NCI-H345 treated with DMSO at 0.1 percent for 48 hours (cell line): Measurements from ENCODE around the gene PSMA5.
"Not testable (repeated sequence)": the region's sequence is repeated elsewhere in the genome, so short reads cannot be mapped to it uniquely, and the experiment has no call there.

Experiments
- DNase-seq: peaks from one replicate; lab custom pipeline; 2025; ENCODE audit not compliant: unreplicated experiment; lab: John Stamatoyannopoulos, UW

Gene PSMA5

DNA sequence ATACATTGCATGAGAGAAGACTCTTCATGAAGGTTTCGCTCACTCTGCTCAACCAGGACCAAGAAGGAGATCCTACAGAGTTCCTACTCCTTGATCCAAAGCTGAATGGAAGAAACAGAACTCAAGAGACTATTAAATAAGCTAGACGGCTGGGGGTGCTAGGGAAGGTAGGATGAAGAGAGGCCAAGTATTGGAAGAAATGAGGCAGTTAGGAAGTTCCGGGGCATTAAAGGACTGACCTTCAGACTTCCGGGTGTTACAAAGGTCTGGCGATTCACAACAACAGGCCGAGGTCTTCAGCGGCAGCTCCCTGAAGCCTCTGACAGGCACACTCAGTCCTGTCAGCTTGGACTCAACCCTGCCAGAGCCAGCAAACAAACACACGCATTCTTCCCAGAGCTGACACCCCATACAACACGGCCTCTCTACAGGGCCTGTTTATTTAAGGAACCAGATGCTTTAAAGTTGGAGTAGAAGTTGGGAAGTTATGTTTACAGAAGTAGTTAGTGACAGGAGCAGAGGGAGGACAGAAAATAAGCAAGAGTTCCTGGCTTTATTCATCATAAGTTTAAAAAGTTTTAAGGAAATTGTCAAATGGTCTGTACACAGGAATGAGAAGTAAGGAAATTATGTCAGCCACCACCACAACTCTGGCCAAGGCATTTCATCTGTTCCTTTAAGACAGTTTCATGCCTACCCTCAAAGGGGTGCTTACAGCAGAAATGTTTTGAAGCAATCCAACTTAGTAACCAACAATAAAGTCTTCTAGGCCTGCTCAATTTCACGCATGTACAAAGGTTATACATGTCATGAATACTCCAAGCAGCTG, 33.2 kb downstream of the PSMA5 start:
- no peak for DNase-seq

DNA sequence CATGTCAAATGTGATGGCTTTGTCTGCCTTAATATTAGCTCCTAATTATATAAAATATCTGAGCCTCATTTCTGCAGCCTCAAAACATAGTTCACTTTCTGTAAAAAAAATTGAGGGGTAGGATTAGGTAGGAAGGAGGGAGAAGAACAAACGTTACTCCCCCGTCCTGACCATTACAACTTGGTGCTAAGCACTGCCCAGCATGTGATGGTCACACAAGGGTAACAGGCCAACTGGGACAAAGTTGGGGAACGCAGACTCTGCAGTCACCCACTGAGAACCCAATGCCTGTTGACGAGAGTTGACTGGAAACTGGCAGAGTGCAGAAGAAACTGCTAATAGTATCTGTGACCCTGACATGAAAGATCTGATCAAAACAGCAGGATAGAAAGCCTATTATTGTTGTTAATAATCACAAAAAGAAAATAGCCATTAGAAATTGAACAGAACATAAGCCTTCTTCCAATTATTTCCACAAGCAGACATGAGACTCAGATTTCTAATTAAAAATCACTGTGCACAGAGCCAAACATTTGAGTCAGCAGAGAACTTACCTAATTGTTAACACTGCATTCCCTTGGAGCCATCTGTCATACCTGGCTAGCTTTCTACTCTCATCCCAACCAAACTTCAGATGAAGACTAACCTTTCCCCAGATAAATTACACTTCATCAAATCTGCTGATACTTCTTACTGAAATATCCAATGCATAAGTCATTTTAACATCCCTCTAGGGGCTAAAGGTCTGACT, 34.0 kb downstream of the PSMA5 start:
- no peak for DNase-seq

DNA sequence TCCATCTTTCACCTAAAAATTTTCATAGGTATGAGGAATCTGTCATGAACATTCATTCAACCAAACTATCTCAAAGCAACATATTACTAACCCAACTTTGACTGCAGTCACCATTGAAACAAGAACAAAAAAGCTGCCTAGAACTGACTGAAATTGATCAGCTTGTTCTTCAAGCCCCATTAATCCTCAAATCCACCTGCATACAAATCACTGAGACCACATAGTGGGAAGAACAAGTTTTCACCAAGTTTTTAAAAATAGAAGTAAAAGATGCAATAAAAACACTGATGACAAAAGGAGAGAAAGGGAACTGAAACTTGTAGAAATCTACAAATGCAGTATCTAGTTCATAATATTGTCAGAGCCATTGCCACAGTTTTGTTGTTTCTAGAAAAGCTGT, 34.6 kb downstream of the PSMA5 start:
- no peak for DNase-seq

DNA sequence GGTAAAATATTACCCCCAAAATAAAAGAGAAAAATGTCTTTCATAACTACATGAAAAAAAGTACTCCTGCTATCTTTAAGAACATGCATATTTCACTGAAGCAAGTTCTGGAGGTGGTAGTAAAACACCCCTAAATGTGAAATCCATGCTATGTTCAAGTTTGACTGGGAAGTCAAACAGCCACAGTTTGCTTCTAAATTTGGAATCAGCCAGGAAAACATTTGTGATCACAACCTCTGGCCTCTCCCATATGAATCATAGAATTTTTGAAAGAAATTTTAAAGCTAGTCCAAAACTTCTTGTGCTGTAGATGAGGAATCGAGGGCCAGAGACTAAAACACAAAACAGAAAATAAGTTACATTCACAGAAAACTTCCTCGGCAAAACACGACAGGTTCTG, 35.1 kb downstream of the PSMA5 start:
- DNase-seq = no peak

DNA sequence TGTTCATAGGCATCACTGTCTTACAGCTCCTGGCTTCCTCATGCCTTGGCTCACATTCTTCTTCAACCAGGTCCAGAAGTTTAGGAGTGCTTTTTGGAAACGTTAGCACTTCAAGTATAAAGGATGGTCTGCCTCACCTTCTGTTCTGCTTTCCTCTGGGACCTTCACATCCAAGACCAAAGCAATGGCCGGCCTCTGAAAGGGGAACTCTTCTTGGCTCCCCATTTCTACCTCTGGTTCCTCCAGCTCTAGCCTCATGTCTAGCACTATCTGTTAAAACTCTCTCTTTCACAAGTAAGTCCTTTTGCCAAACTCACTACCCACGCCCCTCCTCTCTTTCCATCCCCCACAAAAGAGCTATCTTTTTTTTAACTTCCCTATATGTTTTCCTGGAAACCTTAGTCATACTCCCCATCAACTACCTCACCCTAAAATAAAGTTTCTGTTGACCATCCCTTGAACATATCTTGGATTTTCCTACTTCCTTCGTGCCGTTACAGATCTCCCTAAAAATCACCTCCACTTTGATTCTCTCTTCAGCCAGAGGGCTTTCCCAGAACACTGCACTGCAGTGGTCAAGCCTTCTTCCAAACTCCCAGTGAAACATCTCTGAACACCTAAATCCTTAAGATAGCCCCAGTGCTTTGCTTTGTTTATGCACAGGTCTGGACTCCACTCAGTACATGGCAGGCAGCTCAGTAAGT, 36.5 kb downstream of the PSMA5 start:
- DNase-seq = no peak

DNA sequence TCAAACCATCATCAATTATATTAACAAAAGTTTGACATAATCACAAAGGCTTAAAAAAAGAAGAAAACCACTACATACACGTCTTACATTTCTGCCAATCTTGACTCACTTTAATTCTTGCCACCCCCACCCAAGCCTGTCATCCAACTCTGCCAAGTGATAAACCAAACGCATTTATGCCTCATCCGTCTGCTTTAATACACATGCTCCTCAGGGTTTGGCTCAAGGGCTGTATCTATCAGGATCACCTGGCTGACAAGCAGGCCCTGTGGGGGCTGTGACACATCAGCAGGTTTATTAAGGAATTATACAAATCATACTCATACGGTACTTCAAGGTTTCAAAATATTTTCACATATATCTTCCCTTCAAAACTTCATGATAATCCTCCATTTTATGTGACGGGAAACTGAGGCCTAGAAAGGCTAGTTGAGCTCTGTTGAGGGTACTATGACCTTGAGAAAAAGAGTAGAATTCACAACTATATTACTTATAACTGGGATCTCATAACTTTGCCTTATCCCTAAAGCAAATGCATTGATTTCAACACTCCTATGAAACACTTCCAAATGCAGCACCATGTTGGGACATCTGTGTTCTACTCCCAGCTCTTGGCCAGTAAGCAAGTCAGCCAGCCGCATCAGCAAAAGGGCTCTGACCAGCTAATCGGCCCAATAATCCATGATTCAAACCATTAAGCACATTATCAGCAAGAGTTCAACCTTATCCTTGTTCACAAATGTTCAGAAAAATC, 37.2 kb downstream of the PSMA5 start:
- DNase-seq = no peak

DNA sequence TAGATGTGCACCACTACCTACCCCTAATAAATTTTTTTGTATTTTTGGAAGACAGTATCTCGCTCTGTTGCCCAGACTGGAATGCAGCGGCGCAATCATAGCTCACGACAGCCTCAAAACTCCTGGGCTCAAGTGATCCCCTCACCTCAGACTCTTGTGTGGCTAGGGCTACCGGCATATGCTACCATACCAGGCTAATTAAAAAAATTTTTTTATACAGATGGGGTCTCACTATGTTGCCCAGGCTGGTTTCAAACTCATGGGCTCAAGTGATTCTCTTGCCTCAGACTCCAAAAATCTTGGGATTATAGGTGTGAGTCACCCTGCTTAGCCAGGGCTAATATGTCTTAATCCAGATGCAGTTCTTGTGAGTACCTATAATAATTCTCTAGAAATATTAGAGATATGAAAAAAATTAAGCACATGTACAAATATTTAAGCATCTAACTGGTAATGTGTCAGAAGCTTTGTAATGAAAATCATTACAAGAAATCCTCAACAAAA, 38.0 kb downstream of the PSMA5 start:
- DNase-seq = no peak

DNA sequence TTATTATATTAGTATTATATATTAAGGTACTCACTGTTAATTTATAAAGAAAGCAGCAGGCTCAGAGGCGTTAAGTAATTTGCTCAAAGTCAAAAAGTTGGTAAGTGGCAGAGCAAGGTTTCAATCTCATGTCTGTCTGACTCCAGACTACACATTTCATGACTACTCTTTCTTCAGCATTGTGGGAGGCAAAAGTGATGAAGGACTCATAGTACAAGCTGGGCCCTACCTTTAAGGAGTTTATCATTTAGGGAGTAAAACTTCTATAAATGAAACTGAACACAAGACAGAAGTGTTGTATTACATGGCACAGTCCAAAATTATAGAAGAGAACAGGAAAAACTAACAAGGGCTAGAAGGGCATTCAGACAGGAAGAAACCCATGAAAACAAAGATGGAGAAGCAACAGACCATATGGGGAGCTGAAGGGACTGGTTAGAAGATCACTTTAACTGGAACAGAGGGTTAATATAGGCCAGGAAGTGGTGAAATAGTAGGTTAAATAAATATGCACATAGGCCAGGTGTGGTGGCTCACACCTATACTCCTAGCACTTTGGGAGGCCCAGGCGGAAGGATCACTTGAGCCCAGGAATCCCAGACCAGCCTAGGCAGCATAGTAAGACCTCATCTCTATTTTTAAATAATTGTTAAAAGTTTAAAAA, 40.1 kb downstream of the PSMA5 start:
- DNase-seq = no peak

DNA sequence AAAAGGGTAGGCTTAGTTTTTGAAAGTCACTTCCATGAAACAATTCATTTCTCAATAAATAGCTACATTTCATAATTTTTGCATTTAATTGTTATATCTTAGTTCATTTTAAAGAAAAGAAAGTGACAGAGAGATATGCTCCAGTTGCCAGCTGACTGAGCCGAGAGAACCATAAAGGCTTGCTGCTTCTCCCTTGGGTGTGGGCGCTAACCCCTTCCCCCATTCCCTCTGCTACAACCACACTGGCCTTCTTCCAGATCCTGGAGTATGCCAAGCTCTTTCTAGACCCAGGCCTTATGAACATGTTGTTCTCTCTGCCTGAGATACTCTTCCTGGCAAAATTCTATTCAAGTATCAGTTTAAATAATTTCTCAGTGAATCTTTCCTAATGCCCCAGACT, 40.8 kb downstream of the PSMA5 start:
- no peak for DNase-seq

DNA sequence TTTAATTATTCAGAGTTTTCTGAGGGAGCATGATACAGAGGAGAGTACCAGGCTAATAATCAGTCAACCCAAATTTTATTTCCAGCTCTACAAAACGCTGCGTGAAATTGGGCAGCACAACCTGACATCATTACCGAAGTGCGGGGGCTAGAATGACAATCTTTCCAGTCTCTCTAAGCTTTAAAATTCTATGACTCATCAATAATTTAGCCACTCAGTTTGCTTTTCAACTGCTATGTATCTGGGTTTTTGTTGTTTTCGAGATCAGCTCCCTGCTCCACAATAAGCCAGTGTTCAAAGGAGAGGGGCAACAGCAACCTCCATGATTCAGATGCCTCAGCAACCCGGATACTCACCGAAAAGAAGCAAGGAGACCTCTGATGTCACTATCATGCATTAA, 42.4 kb downstream of the PSMA5 start:
- no peak for DNase-seq

DNA sequence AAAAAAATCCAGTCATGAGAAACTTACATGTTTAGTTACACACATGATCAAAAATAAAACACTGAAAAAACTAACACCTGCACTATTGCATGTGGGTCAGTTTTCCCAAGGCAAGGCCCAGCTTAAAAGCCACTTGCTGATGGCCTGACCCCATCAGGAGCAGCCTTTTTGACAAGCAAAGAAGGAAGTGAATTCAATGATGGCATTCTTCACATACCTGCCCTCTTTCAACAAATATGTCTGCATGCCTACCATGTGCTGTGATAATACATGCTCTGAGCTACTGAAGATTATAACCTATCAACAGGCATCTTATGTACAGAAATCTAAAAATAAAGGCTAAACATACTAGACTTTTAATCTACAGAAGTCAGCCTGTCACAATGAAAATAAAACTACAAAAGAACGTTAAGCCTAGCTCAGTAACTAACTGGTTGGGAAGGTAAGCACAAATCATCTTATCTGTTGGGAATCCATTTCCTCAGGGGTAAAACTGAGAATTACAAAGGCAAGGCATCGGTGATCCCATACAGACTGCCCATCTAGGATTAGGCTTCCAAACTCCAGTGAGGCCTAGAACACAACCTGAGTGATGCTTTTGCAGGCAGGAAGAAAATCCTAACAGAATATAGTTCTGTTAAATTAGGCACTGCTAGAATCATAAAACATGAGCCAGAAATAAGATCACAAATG, 43.0 kb downstream of the PSMA5 start:
- no peak for DNase-seq

DNA sequence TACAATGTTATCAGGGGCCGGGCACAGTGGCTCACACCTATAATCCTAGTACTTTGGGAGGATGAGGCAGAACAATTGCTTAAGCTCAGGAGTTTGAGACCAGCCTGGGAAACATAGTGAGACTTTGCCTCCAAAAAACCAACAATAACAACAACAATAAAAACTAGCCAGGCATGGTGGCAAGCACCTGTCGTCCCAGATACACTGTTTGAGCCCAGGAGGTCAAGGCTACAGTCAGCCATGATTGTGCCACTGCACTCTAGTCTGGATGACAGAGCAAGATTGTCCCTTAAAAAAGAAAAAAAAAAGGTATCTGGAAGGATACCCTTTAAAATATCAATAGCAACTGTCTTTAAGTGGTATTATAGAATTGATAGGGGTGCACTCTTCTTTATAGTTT, 44.7 kb downstream of the PSMA5 start:
- no peak for DNase-seq

DNA sequence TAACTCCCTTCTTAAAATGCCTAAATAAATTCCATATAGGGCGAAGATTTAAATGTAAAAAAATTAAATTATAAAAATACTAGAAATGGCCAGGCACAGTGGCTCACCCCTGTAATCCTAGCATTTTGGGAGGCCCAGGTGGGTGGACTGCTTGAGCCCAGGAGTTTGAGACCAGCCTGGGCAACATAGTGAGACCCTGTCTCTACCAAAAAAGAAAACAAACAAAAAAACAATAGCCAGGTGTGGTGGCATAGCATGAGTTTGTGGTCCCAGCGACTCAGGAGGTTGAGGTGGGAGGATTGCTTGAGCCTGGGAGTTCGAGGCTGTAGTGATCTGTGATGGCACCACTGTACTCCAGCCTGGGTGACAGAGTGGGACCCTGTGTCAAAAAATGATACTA, 46.3 kb downstream of the PSMA5 start:
- DNase-seq = no peak

DNA sequence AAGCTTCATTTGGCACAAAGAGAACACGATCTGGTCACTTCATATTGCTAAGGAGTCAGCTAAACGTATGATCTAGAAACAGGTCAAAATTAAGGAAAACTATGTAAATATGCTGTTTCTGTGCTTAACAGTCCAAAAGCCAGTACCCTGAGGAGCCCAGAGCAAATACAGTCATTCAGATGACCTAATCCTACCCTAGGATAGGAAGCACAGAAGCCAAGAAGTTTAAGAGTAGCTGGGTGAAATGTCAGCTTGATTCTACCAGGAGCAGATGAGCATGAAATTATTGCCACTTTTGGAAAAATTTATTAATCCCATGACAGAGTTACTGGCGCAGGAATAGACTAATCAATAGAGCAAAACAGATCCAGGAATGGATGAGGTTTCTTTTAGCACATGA, 46.8 kb downstream of the PSMA5 start:
- no peak for DNase-seq

DNA sequence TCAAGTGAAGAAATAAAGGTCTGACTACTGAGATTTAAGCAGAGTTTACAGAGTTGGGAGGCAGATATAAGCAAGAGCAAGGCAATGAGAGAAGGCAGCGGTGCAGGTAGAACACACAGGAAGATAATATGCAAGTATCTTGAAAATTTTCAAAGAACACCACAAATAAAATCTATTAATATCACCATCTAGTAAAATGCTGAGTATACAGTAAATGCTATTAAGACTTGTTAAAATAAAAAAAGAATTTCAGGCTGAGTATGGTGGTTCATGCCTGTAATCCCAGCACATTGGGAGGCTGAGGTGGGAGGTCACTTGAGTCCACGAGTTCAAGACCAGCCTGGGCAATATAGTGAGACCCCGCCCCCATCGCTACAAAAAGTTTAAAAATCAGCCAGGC, 48.5 kb downstream of the PSMA5 start:
- no peak for DNase-seq

DNA sequence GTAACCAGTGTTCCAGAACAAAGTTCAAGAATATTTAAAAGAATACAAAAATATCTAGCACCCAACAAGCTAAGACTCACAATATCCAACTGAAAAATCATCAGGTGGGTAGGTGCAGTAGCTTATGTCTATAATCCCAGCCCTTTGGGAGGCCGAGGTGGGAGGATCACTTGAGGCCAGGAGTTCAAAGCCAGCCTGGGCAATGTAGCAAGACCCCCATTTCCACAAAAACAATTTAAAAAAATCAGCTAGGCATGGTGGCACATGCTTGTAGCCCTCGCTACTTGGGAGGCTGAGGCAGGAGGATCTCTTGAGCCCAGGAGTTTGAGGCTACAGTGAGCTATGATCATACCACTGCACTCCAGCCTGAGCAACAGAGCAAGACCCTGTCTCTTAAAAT, 52.6 kb downstream of the PSMA5 start:
- DNase-seq = not testable (repeated sequence)

DNA sequence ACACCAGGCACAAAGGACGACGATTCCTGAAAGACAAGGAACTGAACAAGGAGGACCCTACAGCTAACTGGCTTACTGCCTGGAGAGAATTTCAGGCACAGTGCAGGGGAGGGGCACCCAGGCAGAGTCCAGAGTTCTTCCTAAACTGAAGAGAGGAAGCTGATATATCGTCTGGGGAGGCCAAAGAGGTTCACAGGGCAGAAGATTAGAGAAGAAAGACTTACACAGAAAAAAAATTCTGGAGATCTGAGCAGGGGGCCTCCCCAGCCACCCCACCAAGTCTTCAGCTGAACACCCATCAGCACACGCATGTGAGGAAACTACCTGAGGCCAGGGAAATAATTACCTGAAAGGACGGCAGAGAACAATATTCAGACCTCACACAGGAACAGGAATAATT, 53.1 kb downstream of the PSMA5 start:
- DNase-seq = no peak

DNA sequence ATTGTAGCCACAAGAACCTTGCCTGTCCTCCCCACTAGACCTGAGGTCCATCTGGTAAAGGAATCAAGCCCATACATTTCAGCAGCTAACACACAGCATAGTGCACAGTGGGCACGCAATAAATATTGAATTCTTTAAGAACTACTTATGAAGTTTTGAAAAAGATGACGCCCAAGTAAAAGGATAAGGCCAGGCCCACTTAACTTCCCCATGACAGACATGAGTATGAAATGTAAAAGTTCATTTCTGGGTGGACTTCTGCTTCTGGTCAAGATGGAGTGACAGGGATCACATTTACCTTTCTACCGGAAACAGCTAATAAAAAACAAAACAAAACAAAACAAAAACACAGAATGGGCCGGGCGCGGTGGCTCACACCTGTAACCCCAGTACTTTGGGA, 54.0 kb downstream of the PSMA5 start:
- DNase-seq = no peak

DNA sequence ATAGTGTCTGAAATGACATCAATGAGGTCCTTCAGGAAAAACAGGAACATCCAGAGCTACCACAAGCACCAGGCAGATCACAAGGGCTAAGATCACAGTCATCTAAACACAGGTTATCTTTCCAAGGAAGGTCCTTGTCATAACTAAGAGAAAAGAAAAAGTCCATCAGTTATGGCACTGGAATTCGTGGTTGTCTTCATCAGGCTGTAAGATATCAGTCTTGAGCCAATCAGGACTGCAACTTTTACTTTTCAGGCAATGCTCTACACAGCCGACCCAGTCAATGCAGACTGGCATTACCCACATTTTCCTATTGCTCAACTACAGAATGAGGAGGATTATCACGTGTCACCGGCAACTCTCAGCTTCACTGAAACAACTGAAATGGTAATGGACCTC, 54.9 kb downstream of the PSMA5 start:
- DNase-seq = no peak
